ENCODE measurements around the gene TRMT2A. TPM values are rescaled to one million over a fixed set of nuclear protein-coding genes. Genes with fewer than 3 reads are reported as not detected.
A peak's percentile ranks its signal among the peaks of the same experiment; 100 is the strongest.

TRMT2A gene
- total RNA-seq, 1 experiment from 2014 or later, result 78.5 TPM

DNA sequence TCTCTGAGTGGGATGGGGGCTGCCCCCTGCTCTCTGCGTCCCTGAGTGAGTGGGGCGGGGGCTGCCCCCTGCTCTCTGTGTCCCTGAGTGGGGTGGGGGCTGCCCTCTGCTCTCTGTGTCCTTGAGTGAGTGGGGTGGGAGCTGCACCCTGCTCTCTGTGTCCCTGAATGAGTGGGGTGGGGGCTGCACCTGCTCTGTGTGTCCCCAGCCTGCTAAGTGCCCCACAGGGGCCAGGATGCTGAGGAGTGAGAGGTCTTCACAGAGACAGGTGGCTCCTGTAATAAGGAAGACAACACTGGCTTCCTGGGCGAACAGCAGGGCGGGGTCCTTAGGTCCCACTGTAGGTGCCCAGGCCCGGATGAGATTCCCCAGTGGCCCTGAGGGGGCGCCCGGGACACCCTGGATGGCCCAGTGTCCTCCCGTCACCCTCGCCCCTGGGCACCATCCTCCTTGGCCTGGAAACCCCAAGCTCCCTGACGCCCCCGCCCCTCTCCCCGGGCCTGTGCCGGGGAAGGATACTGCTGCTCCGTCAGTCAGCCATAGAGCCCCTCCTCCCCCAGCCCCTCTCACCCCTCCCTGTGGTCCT, 37.7 kb upstream of the TRMT2A start:
- Histone ChIP-seq H3K36me3 (replicated peaks; ENCODE audit: control insufficient read depth, insufficient read depth, low read length) (no peaks in the 10 kb centered on the region), H3K27me3 (ENCODE audit: control insufficient read depth, insufficient read depth, low read length) (no peaks in the 10 kb centered on the region), H3K4me3 (ENCODE audit: insufficient read depth, low read depth, low read length) (no peak overlapping the region)
- DNase-seq, result peak; percentile 83

DNA sequence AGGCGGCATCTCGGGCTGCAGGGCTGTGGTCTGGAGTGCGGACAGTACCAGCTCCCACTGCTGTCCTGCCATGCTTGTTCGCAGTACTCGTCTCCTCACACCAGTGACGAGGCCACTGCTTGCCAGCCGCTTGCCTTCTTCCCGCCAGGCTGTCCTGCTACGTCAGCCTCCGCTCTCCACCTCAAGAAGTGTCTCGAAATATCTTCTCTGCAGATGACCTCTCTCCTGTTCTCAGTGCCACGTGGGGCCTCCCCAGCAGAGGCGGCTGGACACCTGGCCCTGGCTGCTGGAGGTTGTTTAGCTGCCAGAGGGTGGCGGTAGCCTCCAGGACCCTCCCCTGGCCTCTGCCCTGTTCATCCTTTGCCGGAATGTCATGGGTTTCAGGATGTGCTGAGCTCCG, 36.9 kb upstream of the TRMT2A start:
- no peaks in the 10 kb centered on the region for H3K36me3 ChIP-seq (replicated peaks; ENCODE audit: control insufficient read depth, insufficient read depth, low read length)
- DNase-seq, result peak; percentile 86
- H3K27me3 ChIP-seq (ENCODE audit: control insufficient read depth, insufficient read depth, low read length), result no peaks in the 10 kb centered on the region
- H3K4me3 ChIP-seq (ENCODE audit: insufficient read depth, low read depth, low read length), result no peak overlapping the region

DNA sequence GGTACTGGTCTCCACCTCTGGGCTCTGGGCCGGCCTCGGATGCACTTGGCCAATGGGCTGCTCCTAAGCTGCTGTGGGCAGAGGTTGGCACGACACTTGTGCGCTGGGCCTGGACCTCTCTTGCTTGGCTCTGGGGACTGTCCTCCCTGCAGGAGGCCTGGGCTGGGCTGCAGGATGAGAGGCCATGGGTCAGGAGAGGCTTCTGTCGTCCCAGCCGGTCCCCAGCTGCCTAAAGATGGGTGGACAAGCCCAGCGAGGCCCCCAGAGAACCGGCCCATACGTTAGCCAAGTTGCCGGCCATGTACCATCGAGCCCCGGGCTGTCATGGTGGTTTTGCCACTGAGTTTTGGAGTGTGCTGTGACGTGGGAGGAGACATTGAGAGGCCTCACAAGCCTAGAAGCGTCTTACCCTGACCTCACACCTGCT, 35.5 kb upstream of the TRMT2A start:
- Histone ChIP-seq H3K36me3 (replicated peaks; ENCODE audit: control insufficient read depth, insufficient read depth, low read length) (no peaks in the 10 kb centered on the region), H3K4me3 (ENCODE audit: insufficient read depth, low read depth, low read length) (no peak overlapping the region), H3K27me3 (ENCODE audit: control insufficient read depth, insufficient read depth, low read length) (no peaks in the 10 kb centered on the region)
- DNase-seq, result no peak

DNA sequence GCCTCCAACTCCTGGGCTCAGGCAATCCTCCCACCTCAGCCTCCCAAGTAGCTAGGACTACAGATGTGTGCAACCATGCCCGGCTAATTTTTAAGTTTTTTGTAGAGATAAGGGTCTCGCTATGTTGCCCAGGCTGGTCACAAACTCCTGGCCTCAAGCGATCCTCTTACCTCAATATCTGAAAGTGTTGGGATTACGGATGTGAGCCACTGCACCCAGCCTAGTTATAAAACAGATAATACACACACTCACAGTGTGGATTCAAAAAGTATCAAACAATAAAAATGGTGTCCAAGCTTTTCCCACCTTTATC, 34.2 kb upstream of the TRMT2A start:
- Histone ChIP-seq H3K4me3 (ENCODE audit: insufficient read depth, low read depth, low read length) (no peak overlapping the region), H3K36me3 (replicated peaks; ENCODE audit: control insufficient read depth, insufficient read depth, low read length) (no peaks in the 10 kb centered on the region), H3K27me3 (ENCODE audit: control insufficient read depth, insufficient read depth, low read length) (no peaks in the 10 kb centered on the region)
- DNase-seq, result no peak

DNA sequence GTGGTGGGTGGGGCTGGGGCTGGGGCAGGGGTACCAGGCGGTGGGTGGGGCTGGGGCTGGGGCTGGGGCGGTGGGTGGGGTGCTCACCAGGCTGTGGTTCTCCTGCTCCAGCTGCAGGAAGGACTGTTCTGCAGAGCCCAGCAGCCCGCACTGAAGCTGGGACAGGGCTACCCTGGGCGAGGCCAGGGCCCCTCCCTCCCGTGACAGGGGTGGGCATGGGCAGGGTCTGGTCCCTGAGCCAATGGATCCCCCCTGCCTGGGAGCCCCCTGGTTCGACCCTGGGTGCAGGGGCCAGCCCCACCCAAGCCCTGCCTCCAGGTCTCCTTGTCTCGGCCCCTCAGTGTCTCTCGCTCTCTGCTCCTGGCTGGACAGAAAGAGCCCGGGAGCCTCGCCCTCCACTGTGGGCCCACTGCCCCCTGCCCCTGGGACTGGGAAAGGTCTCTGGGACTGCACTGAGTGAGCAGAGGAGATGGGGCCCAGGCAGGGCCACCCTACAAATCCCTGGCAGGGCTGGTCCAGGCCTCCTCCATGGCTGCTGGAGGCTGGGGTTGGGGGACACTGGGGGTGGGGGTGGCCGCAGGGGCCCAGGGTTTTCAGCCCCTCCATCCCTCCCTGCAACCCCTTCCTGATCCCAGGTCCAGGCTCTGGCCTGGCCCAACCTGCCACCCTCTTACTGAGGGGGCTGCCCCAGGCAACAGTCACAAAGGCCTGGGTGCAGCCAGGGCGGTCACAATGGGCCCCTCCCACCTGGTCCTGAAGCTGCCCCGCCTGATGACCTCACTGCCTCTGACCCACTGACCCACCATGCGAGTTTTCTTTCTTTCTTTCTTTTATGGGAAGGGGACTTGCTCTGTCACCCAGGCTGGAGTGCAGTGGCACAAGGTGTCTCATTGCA, 33.6 kb upstream of the TRMT2A start, which contains the start of gene CCDC188:
Gene CCDC188, minus strand, starts transcription at position 675 of the 895 bp plus-strand sequence. Its CDS starts 69 bp downstream, at position 606.
- H3K27me3 ChIP-seq (ENCODE audit: control insufficient read depth, insufficient read depth, low read length), result no peaks in the 10 kb centered on the region
- no peak within 1 kb of the TSS for H3K4me3 ChIP-seq (ENCODE audit: insufficient read depth, low read depth, low read length)
- no peak for DNase-seq
- H3K36me3 ChIP-seq (replicated peaks; ENCODE audit: control insufficient read depth, insufficient read depth, low read length), result no peaks in the 10 kb centered on the region

DNA sequence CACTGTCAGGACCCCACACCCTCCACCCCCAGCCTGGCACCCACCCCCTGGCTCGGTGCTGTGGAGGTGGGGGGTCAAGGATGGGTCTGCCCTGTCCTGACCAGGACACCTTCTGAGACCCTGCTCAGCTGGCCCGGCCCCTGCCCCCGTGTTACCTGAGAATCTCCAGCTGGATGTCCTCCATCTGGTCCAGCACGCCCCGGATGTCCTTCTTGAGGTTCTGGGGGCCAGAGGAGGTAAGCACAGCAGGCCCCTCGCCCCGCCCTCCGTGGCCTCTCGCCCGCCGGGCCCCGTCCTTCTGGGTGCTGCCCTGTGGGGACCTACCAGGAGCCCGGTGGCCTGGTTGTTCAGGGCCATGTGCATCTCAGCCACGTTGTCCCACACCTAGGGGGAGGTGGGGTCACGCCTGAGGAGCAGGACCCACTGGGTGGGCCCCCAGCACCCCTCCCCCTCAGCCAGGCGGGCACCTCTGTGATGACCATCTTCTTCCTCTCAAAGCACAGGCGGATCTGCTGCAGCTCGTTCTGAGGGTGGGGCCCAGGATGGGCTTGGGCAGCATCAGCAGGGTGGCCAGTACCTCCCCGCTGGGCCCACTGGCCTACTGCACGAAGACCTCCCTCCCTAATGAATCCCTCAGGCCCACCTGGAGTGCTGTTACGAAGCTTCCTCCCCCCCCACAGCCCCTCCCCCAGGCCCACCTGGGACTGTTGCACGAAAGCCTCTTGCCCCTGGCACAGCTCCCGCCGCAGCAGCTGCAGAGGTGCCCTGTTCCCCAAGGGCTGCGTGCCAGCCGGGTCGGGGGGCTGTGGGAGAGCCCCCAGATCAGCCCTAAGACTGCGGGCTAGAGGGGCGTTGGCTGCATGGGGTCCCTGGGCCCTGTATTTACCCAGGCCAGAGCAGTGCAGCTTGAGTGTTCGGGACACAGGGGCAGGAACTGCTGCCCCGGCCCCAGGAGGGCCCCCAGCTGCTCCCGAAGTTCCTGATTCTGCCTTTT, 32.5 kb upstream of the TRMT2A start:
- no peaks in the 10 kb centered on the region for H3K27me3 ChIP-seq (ENCODE audit: control insufficient read depth, insufficient read depth, low read length)
- H3K4me3 ChIP-seq (ENCODE audit: insufficient read depth, low read depth, low read length), result no peak overlapping the region
- no peak for DNase-seq
- H3K36me3 ChIP-seq (replicated peaks; ENCODE audit: control insufficient read depth, insufficient read depth, low read length), result no peaks in the 10 kb centered on the region

DNA sequence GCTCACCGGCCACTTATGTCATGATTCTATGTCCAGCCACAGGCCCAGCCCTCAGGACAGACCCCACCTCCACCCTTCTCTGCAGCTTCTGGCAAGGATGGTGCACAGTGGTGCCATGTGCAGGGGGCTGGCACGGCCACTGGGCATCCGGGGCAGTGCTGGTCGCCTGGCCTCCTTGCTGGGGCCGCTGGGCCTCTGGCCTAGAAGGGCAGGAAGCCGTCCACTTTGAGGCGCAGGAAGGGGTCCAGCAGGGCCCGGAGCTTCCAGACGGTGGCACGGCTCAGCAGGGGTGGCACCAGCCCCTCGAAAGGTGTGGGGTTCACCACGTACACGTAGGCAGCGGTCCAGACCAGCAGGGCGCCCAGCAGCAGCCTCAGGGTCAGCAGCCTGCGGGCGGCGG, 31.4 kb upstream of the TRMT2A start:
- no peak for DNase-seq
- no peak overlapping the region for H3K4me3 ChIP-seq (ENCODE audit: insufficient read depth, low read depth, low read length)

DNA sequence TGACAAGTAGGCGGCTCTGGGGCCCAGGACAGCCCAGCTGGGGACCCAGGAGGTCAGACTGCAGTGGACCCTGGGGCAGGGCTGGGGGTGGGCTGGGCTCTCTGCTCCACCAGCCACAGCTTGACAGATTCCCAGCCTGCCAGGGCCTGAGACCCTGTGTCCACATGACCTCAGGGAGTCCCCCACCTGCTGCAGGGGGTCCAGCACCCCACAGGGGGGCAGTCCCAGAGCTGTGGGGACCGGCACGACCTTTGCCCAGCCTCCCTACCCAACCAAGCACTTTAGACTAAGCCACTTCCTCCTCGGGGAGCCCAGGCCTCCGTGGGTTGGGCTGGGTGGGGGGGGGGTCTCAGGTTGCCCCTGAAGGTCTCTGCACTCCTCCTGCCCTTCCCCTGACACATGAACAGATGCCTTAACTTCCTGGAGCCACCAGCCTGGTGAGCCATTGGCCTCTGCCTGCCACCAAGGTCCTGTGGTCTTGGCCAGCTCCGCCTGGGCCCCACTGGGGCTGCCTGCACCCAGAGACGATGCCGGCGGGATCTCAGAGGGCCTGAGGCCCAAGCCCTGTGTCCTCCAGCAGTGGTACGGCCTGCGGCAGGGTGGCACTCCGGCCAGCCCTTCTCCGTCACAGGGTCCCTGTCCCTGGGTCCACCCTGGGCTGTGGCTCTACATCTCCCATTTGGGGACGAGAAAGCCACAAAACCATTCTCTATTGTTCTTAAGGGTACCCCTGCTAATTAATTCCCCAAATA, 30.4 kb upstream of the TRMT2A start:
- DNase-seq, result no peak
- no peak overlapping the region for H3K4me3 ChIP-seq (ENCODE audit: insufficient read depth, low read depth, low read length)
- H3K27me3 ChIP-seq (ENCODE audit: control insufficient read depth, insufficient read depth, low read length), result no peaks in the 10 kb centered on the region
- H3K36me3 ChIP-seq (replicated peaks; ENCODE audit: control insufficient read depth, insufficient read depth, low read length), result no peaks in the 10 kb centered on the region

More for the DNA sequence above, 31.4 kb upstream of the TRMT2A start:
- no peaks in the 10 kb centered on the region for H3K36me3 ChIP-seq (replicated peaks; ENCODE audit: control insufficient read depth, insufficient read depth, low read length)
- no peaks in the 10 kb centered on the region for H3K27me3 ChIP-seq (ENCODE audit: control insufficient read depth, insufficient read depth, low read length)

DNA sequence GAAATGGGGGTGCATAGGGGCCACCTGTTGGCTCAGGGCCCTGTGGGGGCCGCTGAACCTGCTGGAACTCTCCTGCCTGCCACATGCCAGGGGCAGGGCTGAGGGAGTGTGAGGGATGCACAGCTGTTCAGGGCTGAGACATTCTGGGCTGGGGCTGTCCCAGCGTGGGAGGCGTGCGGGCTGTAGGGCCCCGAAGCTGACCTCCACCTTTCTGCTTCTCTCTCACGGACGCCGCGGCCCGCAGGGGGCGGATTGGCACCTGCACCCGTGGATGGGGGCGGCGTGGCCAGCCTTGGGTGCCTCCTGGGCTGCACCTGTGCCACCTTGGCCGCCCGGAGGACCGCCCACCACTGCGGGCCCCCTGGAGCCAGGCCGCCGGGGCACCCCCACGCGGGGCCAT, 29.8 kb upstream of the TRMT2A start:
- Histone ChIP-seq H3K36me3 (replicated peaks; ENCODE audit: control insufficient read depth, insufficient read depth, low read length) (no peaks in the 10 kb centered on the region), H3K4me3 (ENCODE audit: insufficient read depth, low read depth, low read length) (no peak overlapping the region), H3K27me3 (ENCODE audit: control insufficient read depth, insufficient read depth, low read length) (no peaks in the 10 kb centered on the region)
- no peak for DNase-seq

DNA sequence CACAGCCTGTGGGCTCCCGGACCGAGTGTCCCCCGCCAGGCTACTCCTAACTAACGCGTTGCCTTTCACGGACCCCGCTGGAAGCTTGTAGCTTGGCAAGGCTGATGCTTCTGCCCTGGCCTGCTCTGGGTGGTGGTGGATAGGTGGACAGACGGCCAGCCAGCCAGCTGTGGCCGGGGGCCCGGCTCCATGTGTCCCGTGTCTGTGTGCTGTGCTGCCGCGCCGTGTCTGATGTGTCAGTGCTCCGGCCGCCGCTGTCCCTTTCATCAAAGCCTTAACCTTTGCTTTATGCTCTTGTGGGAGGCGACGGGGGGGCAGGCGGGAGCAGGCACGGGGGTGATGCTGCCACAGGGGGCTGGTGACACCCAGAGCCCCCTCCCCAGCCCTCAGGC, 28.8 kb upstream of the TRMT2A start:
- no peak for DNase-seq

DNA sequence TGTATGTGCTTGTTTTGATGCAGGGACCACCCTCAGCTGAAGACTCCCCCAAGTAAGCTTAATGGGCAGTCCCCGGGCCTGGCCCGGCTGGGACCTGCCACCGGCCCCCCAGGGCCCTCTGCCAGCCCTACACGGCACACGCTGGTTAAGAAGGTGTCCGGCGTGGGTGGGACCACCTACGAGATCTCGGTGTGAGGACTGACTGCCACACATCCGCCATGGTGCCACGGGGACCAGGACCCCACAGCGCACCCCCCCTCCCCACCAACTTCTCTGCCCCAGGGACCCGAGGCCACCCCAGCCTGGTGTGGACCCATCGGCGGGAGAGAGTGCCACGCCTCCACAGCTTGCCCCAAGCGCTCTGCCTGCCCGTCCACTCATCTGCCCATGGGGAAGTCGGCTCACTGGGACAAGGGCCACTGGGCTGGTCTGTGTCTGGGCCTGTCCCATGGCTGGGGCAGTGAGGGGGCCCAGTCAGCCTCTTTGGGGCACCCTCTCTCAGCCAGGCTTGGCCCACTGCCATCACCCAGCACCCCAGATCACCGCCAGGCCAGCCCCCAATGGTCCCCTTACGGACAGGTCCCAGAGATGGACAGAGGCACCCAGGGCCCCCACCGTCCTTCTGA, 28.3 kb upstream of the TRMT2A start:
- no peaks in the 10 kb centered on the region for H3K27me3 ChIP-seq (ENCODE audit: control insufficient read depth, insufficient read depth, low read length)
- no peak overlapping the region for H3K4me3 ChIP-seq (ENCODE audit: insufficient read depth, low read depth, low read length)

More for the DNA sequence above, 28.8 kb upstream of the TRMT2A start:
- H3K36me3 ChIP-seq (replicated peaks; ENCODE audit: control insufficient read depth, insufficient read depth, low read length), result no peaks in the 10 kb centered on the region; the same call in 1 of the 2 replicates
- no peaks in the 10 kb centered on the region for H3K27me3 ChIP-seq (ENCODE audit: control insufficient read depth, insufficient read depth, low read length)
- no peak overlapping the region for H3K4me3 ChIP-seq (ENCODE audit: insufficient read depth, low read depth, low read length)

DNA sequence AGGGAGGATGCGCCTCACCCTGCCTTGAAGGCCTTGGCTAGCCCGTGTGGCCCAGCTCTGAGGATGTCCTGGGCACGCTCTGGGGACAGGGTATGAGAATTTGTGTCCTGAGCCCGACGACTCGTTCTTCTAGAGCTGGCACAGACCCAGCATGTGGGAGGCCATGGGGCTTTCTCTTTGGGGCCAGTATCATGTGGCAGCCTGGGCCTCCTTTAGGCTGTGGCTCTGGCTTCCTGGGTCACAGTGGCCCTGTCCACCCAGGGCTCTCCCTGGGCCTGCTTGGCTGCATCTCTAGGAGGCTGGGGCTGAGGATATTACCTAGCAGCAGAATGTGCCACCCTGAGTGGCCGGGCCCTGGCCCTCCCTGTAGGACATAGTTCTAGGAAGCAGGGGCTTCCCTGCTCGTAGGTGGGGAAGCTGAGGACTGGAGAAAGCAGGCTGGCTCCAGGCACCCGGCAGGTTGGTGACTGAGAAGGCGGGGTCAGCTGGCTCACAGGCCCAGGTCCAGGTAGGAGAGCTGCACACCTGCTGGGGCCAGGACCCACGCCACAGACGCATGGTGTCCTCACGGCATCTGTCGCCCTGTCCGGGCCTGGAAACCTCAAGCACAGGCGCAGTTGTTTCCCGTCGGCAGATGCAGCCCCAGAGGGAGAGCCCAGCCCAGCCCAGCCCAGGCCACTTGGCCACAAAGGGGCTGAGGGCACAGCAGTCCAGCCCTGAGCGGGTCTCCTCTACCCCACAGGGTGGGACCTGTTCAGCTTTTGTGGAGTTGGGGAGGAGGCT, 27.0 kb upstream of the TRMT2A start:
- DNase-seq, result no peak
- Histone ChIP-seq H3K27me3 (ENCODE audit: control insufficient read depth, insufficient read depth, low read length) (no peaks in the 10 kb centered on the region), H3K4me3 (ENCODE audit: insufficient read depth, low read depth, low read length) (no peak overlapping the region), H3K36me3 (replicated peaks; ENCODE audit: control insufficient read depth, insufficient read depth, low read length) (peaks cover 1% of the 10 kb centered on the region)

More for the DNA sequence above, 28.3 kb upstream of the TRMT2A start:
- no peak for DNase-seq
- H3K36me3 ChIP-seq (replicated peaks; ENCODE audit: control insufficient read depth, insufficient read depth, low read length), result no peaks in the 10 kb centered on the region; the same call in 1 of the 2 replicates

All from H7 (cell line).